Measurements from ENCODE around the gene BMPER.

GRCh38 chr7:33950047-33950714 is 44.8 kb downstream of the BMPER start:
- TF ChIP-seq POLR2A (IDR thresholded peaks at IDR 0.05) = no peak
- TF ChIP-seq, protein P1, sequence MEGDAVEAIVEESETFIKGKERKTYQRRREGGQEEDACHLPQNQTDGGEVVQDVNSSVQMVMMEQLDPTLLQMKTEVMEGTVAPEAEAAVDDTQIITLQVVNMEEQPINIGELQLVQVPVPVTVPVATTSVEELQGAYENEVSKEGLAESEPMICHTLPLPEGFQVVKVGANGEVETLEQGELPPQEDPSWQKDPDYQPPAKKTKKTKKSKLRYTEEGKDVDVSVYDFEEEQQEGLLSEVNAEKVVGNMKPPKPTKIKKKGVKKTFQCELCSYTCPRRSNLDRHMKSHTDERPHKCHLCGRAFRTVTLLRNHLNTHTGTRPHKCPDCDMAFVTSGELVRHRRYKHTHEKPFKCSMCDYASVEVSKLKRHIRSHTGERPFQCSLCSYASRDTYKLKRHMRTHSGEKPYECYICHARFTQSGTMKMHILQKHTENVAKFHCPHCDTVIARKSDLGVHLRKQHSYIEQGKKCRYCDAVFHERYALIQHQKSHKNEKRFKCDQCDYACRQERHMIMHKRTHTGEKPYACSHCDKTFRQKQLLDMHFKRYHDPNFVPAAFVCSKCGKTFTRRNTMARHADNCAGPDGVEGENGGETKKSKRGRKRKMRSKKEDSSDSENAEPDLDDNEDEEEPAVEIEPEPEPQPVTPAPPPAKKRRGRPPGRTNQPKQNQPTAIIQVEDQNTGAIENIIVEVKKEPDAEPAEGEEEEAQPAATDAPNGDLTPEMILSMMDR (IDR thresholded peaks at IDR 0.05) = no peak

Data from thyroid gland (tissue), 4 donors.